HepG2 (cell line): ENCODE measurements around the gene ZNF771. TPM values are rescaled to one million over a fixed set of nuclear protein-coding genes. Genes with fewer than 3 reads are reported as not detected.

Experiments used
- ATF1 ChIP-seq: IDR thresholded peaks from 2 replicates; pipeline ENCODE4 v1.6.1; 2016; ENCODE audit warnings: mild to moderate bottlenecking, control low read depth
- CBX2 ChIP-seq, 2 experiments: fragments of 200-600 bp in 1 of 2; sonication (generic); formaldehyde crosslinking in 1 of 2; IDR thresholded peaks; 2 replicates each; pipeline versions ENCODE4 v1.7.0 to v1.8.1; 2018 to 2022; ENCODE audit warnings: low read depth in 2 of 2, low read length in 1 of 2, mild to moderate bottlenecking in 1 of 2, missing genetic modification reagents in 1 of 2
- CHD4 ChIP-seq: fragments of 200-600 bp; sonication (generic); IDR thresholded peaks from 2 replicates; pipeline ENCODE4 v1.7.0; 2017; ENCODE audit warnings: mild to moderate bottlenecking, low read length, borderline replicate concordance
- CREB3 ChIP-seq: sonication (generic); formaldehyde crosslinking; IDR thresholded peaks from 2 replicates; pipeline ENCODE4 v1.5.0; 2020; ENCODE audit warnings: missing genetic modification reagents
- FOSL2 ChIP-seq: sonication (generic); formaldehyde crosslinking; IDR thresholded peaks from 2 replicates; pipeline ENCODE4 v1.4.0; 2020; ENCODE audit warnings: missing genetic modification reagents
- GLMP ChIP-seq: sonication (generic); formaldehyde crosslinking; IDR thresholded peaks from 2 replicates; pipeline ENCODE4 v1.9.0; 2021; ENCODE audit warnings: missing genetic modification reagents, mild to moderate bottlenecking, borderline replicate concordance
- IRF2 ChIP-seq: IDR thresholded peaks from 2 replicates; pipeline ENCODE4 v1.6.1; 2018; ENCODE audit warnings: missing genetic modification reagents, missing compliant biosample characterization
- KMT2A ChIP-seq: sonication (generic); formaldehyde crosslinking; IDR thresholded peaks from 2 replicates; pipeline ENCODE4 v1.4.0; 2020; ENCODE audit warnings: missing genetic modification reagents
- MAZ ChIP-seq, 2 experiments: sonication (generic) in 1 of 2; formaldehyde crosslinking in 1 of 2; IDR thresholded peaks; 2 replicates each; pipeline versions ENCODE4 v1.5.0 to v1.6.1; 2012 to 2020; ENCODE audit warnings: low read depth in 2 of 2, mild to moderate bottlenecking in 2 of 2, borderline replicate concordance in 1 of 2, improper control_type of control experiment in 1 of 2, low read length in 1 of 2, missing genetic modification reagents in 1 of 2, moderate library complexity in 1 of 2
- MEIS1 ChIP-seq: sonication (generic); formaldehyde crosslinking; IDR thresholded peaks from 2 replicates; pipeline ENCODE4 v1.9.0; 2021; ENCODE audit warnings: mild to moderate bottlenecking, missing genetic modification reagents, moderate library complexity, borderline replicate concordance
- MLLT10 ChIP-seq: sonication (generic); formaldehyde crosslinking; IDR thresholded peaks from 2 replicates; pipeline ENCODE4 v1.4.0; 2020; ENCODE audit warnings: missing genetic modification reagents
- MXD3 ChIP-seq: IDR thresholded peaks from 2 replicates; pipeline ENCODE4 v1.6.1; 2016; ENCODE audit warnings: mild to moderate bottlenecking, missing biosample characterization, missing genetic modification reagents
- MZF1 ChIP-seq: sonication (generic); formaldehyde crosslinking; IDR thresholded peaks from 2 replicates; pipeline ENCODE4 v1.8.1; 2023; ENCODE audit warnings: mild to moderate bottlenecking, missing genetic modification reagents, borderline replicate concordance
- NPAS2 ChIP-seq: sonication (generic); formaldehyde crosslinking; IDR thresholded peaks from 2 replicates; pipeline ENCODE4 v1.8.0; 2022; ENCODE audit warnings: mild to moderate bottlenecking, missing genetic modification reagents, borderline replicate concordance
- NR2F6 ChIP-seq, 2 experiments: IDR thresholded peaks; 2 replicates each; pipeline ENCODE4 v1.6.1; 2016; ENCODE audit warnings: antibody characterized with exemption in 1 of 2, mild to moderate bottlenecking in 1 of 2
- REPIN1 ChIP-seq: sonication (generic); formaldehyde crosslinking; IDR thresholded peaks from 2 replicates; pipeline ENCODE4 v1.8.0; 2022; ENCODE audit warnings: missing genetic modification reagents, low read depth, mild to moderate bottlenecking, borderline replicate concordance
- SNAPC5 ChIP-seq: sonication (generic); formaldehyde crosslinking; IDR thresholded peaks from 2 replicates; pipeline ENCODE4 v1.8.1; 2023; ENCODE audit warnings: mild to moderate bottlenecking, missing genetic modification reagents, borderline replicate concordance
- STAG1 ChIP-seq: sonication (generic); formaldehyde crosslinking; IDR thresholded peaks from 2 replicates; pipeline ENCODE4 v1.4.0; 2020; ENCODE audit warnings: missing genetic modification reagents
- TOE1 ChIP-seq: sonication (generic); formaldehyde crosslinking; IDR thresholded peaks from 2 replicates; pipeline ENCODE4 v1.4.0; 2020; ENCODE audit warnings: mild to moderate bottlenecking, missing genetic modification reagents
- ZBTB10 ChIP-seq: sonication (generic); formaldehyde crosslinking; IDR thresholded peaks from 2 replicates; pipeline ENCODE4 v1.4.0; 2020; ENCODE audit warnings: missing genetic modification reagents, borderline replicate concordance
- ZNF263 ChIP-seq: sonication (generic); formaldehyde crosslinking; IDR thresholded peaks from 2 replicates; pipeline ENCODE4 v1.4.0; 2020; ENCODE audit warnings: missing genetic modification reagents
- polyA plus RNA-seq, 8 experiments: library from polyadenylated mRNA; depleted of rRNA in 3 of 8; stranded (reverse) in 7 of 8; unstranded in 1 of 8; fragments of >200 nt; fragmentation: Illumina TruSeq in 4 of 8; extraction: Trizol in 4 of 8; gene quantifications; 2 replicates each; pipeline versions ENCODE4 v1.2.1 to v1.2.3, GENCODE V29; 2011 to 2016; ENCODE audit warnings: low read depth in 4 of 8, missing spikeins in 1 of 8, mixed read lengths in 1 of 8; ENCODE audit not compliant: insufficient read depth in 1 of 8
- total RNA-seq, 5 experiments: library from RNA; depleted of rRNA; stranded (reverse); fragments of >200 nt; fragmentation: Illumina TruSeq; extraction: Trizol; gene quantifications; 2 replicates each; pipeline ENCODE4 v1.2.3, GENCODE V29; 2016; ENCODE audit warnings: low read depth in 1 of 5

Gene ZNF771
- total and polyA plus RNA-seq, 2 of the 13 experiments (the other 11 are each of a cell fraction or from before 2014, with no cell fraction given), result 5.0 to 11.8 TPM

- no peak for TF ChIP-seq MZF1 (CRISPR knock-in tag)
- peak; percentile 37; the same call in 1 of the 2 replicates for TF ChIP-seq ZNF263 (CRISPR knock-in tag)
- TF ChIP-seq IRF2 (CRISPR knock-in tag), result peak; percentile 93
- no peak for TF ChIP-seq NPAS2 (CRISPR knock-in tag)
- peak; percentile 99 for TF ChIP-seq REPIN1 (CRISPR knock-in tag)
- TF ChIP-seq MXD3, result peak; percentile 82; the same call in 1 of the 2 replicates
- no peak for TF ChIP-seq MLLT10 (CRISPR knock-in tag)
- no peak for TF ChIP-seq GLMP (CRISPR knock-in tag)
- TF ChIP-seq SNAPC5, result peak; percentile 79
- peak; percentile 89 for TF ChIP-seq STAG1 (CRISPR knock-in tag)
- peak; percentile 78; the same call in 1 of the 2 replicates for TF ChIP-seq MAZ (IDR thresholded peaks at IDR 0.05; ENCODE audit: borderline replicate concordance, low read depth, low read length)
- TF ChIP-seq MAZ (CRISPR knock-in tag; IDR thresholded peaks at IDR 0.05; ENCODE audit: low read depth), result peak; percentile 98
- peak; percentile 75 for TF ChIP-seq ATF1 (CRISPR knock-in tag)
- TF ChIP-seq CREB3 (CRISPR knock-in tag), result 0 out of 2 replicates have a peak, but pooled peaks have one; percentile 76
- TF ChIP-seq KMT2A (CRISPR knock-in tag), result 0 out of 2 replicates have a peak, but pooled peaks have one; percentile 73
- TF ChIP-seq CBX2 (IDR thresholded peaks at IDR 0.05; ENCODE audit: low read depth, low read length), result no peak
- no peak for TF ChIP-seq CBX2 (CRISPR knock-in tag; IDR thresholded peaks at IDR 0.05; ENCODE audit: low read depth)
- TF ChIP-seq TOE1 (CRISPR knock-in tag), result no peak; the same call in none of the 2 replicates
- no peak for TF ChIP-seq MEIS1
- peak; percentile 61 for TF ChIP-seq FOSL2 (CRISPR knock-in tag)
- no peak for TF ChIP-seq CHD4
- peak; percentile 54; the same call in 1 of the 2 replicates for TF ChIP-seq NR2F6 (IDR thresholded peaks at IDR 0.05)
- TF ChIP-seq NR2F6 (CRISPR knock-in tag; IDR thresholded peaks at IDR 0.05), result peak; percentile 63
- TF ChIP-seq ZBTB10 (CRISPR knock-in tag), result 0 out of 2 replicates have a peak, but pooled peaks have one; percentile 81
Observed at GRCh38 chr16:30429678-30430427, 22.4 kb downstream of the ZNF771 start, which contains the start of gene DCTPP1 (continued).
